HepG2 (cell line): ENCODE results near the gene HIC1. TPM values are rescaled to one million over a fixed set of nuclear protein-coding genes. Genes with fewer than 3 reads are reported as not detected.

Experiments
- AHDC1 ChIP-seq: sonication (generic); formaldehyde crosslinking; IDR thresholded peaks from 2 replicates; pipeline ENCODE4 v1.5.1; 2020; ENCODE audit warnings: mild to moderate bottlenecking, missing genetic modification reagents, borderline replicate concordance
- CAMTA2 ChIP-seq: sonication (generic); formaldehyde crosslinking; IDR thresholded peaks from 2 replicates; pipeline ENCODE4 v1.4.0; 2020; ENCODE audit warnings: mild to moderate bottlenecking, missing genetic modification reagents, borderline replicate concordance
- CCDC6 ChIP-seq: sonication (generic); formaldehyde crosslinking; IDR thresholded peaks from 2 replicates; pipeline ENCODE4 v1.8.1; 2022; ENCODE audit warnings: mild to moderate bottlenecking, missing genetic modification reagents, moderate library complexity
- CHD4 ChIP-seq: fragments of 200-600 bp; sonication (generic); IDR thresholded peaks from 2 replicates; pipeline ENCODE4 v1.7.0; 2017; ENCODE audit warnings: mild to moderate bottlenecking, low read length, borderline replicate concordance
- ELF4 ChIP-seq: sonication (generic); formaldehyde crosslinking; IDR thresholded peaks from 2 replicates; pipeline ENCODE4 v1.5.0; 2020; ENCODE audit warnings: missing genetic modification reagents, mild to moderate bottlenecking, moderate library complexity, borderline replicate concordance
- HDAC1 ChIP-seq: sonication (generic); formaldehyde crosslinking; IDR thresholded peaks from 2 replicates; pipeline ENCODE4 v1.5.1; 2020; ENCODE audit warnings: mild to moderate bottlenecking, missing genetic modification reagents
- HNF4G ChIP-seq, 2 experiments: sonication (generic) in 1 of 2; formaldehyde crosslinking in 1 of 2; IDR thresholded peaks; 2 replicates each; pipeline versions ENCODE4 v1.4.0 to v1.6.1; 2011 to 2020; ENCODE audit warnings: borderline replicate concordance in 2 of 2, low read depth in 2 of 2, mild to moderate bottlenecking in 2 of 2, low read length in 1 of 2, missing genetic modification reagents in 1 of 2, moderate library complexity in 1 of 2
- IKZF4 ChIP-seq: sonication (generic); formaldehyde crosslinking; IDR thresholded peaks from 2 replicates; pipeline ENCODE4 v1.5.1; 2020; ENCODE audit warnings: borderline replicate concordance, mild to moderate bottlenecking, low read depth, missing genetic modification reagents; ENCODE audit errors: not compliant biosample characterization
- KDM4B ChIP-seq: sonication (generic); formaldehyde crosslinking; IDR thresholded peaks from 2 replicates; pipeline ENCODE4 v1.4.0; 2020; ENCODE audit warnings: missing genetic modification reagents
- MTA1 ChIP-seq: sonication (generic); formaldehyde crosslinking; IDR thresholded peaks from 2 replicates; pipeline ENCODE4 v1.4.0; 2020; ENCODE audit warnings: missing genetic modification reagents, mild to moderate bottlenecking, borderline replicate concordance
- MTF2 ChIP-seq: sonication (generic); formaldehyde crosslinking; IDR thresholded peaks from 2 replicates; pipeline ENCODE4 v1.5.0; 2020; ENCODE audit warnings: missing genetic modification reagents, borderline replicate concordance
- NR1H2 ChIP-seq: sonication (generic); formaldehyde crosslinking; IDR thresholded peaks from 2 replicates; pipeline ENCODE4 v1.8.1; 2022; ENCODE audit warnings: low read depth, missing genetic modification reagents, borderline replicate concordance
- RFXAP ChIP-seq: sonication (generic); formaldehyde crosslinking; IDR thresholded peaks from 2 replicates; pipeline ENCODE4 v1.4.0; 2020; ENCODE audit warnings: missing genetic modification reagents, borderline replicate concordance
- YEATS4 ChIP-seq: sonication (generic); formaldehyde crosslinking; IDR thresholded peaks from 2 replicates; pipeline ENCODE4 v1.4.0; 2020; ENCODE audit warnings: missing genetic modification reagents, borderline replicate concordance
- ZNF17 ChIP-seq: sonication (generic); formaldehyde crosslinking; IDR thresholded peaks from 2 replicates; pipeline ENCODE4 v1.5.0; 2020; ENCODE audit warnings: mild to moderate bottlenecking, missing genetic modification reagents
- ZNF180 ChIP-seq: sonication (generic); formaldehyde crosslinking; IDR thresholded peaks from 2 replicates; pipeline ENCODE4 v1.4.0; 2020; ENCODE audit warnings: low read depth, missing genetic modification reagents, borderline replicate concordance
- ZNF280B ChIP-seq: sonication (generic); formaldehyde crosslinking; IDR thresholded peaks from 2 replicates; pipeline ENCODE4 v1.5.0; 2020; ENCODE audit warnings: missing genetic modification reagents, mild to moderate bottlenecking, borderline replicate concordance
- ZNF468 ChIP-seq: sonication (generic); formaldehyde crosslinking; IDR thresholded peaks from 2 replicates; pipeline ENCODE4 v1.8.0; 2022; ENCODE audit warnings: mild to moderate bottlenecking, moderate library complexity, missing genetic modification reagents
- ZNF572 ChIP-seq: sonication (generic); formaldehyde crosslinking; IDR thresholded peaks from 2 replicates; pipeline ENCODE4 v1.5.1; 2020; ENCODE audit warnings: mild to moderate bottlenecking, missing genetic modification reagents
- ZNF703 ChIP-seq: sonication (generic); formaldehyde crosslinking; IDR thresholded peaks from 2 replicates; pipeline ENCODE4 v1.5.1; 2020; ENCODE audit warnings: missing genetic modification reagents, mild to moderate bottlenecking, moderate library complexity, borderline replicate concordance
- ZNF746 ChIP-seq: sonication (generic); formaldehyde crosslinking; IDR thresholded peaks from 2 replicates; pipeline ENCODE4 v1.8.0; 2022; ENCODE audit warnings: mild to moderate bottlenecking, missing genetic modification reagents
- polyA plus RNA-seq, 8 experiments: library from polyadenylated mRNA; depleted of rRNA in 3 of 8; stranded (reverse) in 7 of 8; unstranded in 1 of 8; fragments of >200 nt; fragmentation: Illumina TruSeq in 4 of 8; extraction: Trizol in 4 of 8; gene quantifications; 2 replicates each; pipeline versions ENCODE4 v1.2.1 to v1.2.3, GENCODE V29; 2011 to 2016; ENCODE audit warnings: low read depth in 4 of 8, missing spikeins in 1 of 8, mixed read lengths in 1 of 8; ENCODE audit not compliant: insufficient read depth in 1 of 8
- total RNA-seq, 5 experiments: library from RNA; depleted of rRNA; stranded (reverse); fragments of >200 nt; fragmentation: Illumina TruSeq; extraction: Trizol; gene quantifications; 2 replicates each; pipeline ENCODE4 v1.2.3, GENCODE V29; 2016; ENCODE audit warnings: low read depth in 1 of 5

Gene HIC1
- total and polyA plus RNA-seq, 2 of the 13 experiments (the other 11 are each of a cell fraction or from before 2014, with no cell fraction given): 0.04 to 0.31 TPM

GRCh38 chr17:2041561-2042389 is 13.1 kb upstream of the HIC1 start, which contains the start of gene OVCA2 (continued):
- TF ChIP-seq HNF4G (IDR thresholded peaks at IDR 0.05; ENCODE audit: borderline replicate concordance, low read depth, low read length): peak; percentile 14; the same call in 1 of the 2 replicates
- no peak for TF ChIP-seq HNF4G (CRISPR knock-in tag; IDR thresholded peaks at IDR 0.05; ENCODE audit: borderline replicate concordance, low read depth)
- no peak for TF ChIP-seq MTF2
- no peak for TF ChIP-seq NR1H2 (CRISPR knock-in tag)
- TF ChIP-seq CAMTA2 (CRISPR knock-in tag): no peak
- peak; percentile 56; the same call in 1 of the 2 replicates for TF ChIP-seq CCDC6 (CRISPR knock-in tag)
- no peak for TF ChIP-seq YEATS4 (CRISPR knock-in tag)
- no peak for TF ChIP-seq ELF4
- no peak for TF ChIP-seq ZNF180
- no peak for TF ChIP-seq CHD4
- TF ChIP-seq RFXAP (CRISPR knock-in tag): peak; percentile 67; the same call in 1 of the 2 replicates
- TF ChIP-seq ZNF703 (CRISPR knock-in tag): no peak
- no peak for TF ChIP-seq ZNF572 (CRISPR knock-in tag)
- peak; percentile 26; the same call in 1 of the 2 replicates for TF ChIP-seq KDM4B (CRISPR knock-in tag)
- no peak for TF ChIP-seq ZNF468 (CRISPR knock-in tag)
- TF ChIP-seq ZNF17 (CRISPR knock-in tag): no peak
- TF ChIP-seq ZNF746 (CRISPR knock-in tag): no peak
- peak; percentile 46 for TF ChIP-seq IKZF4 (CRISPR knock-in tag)
- TF ChIP-seq HDAC1: peak; percentile 72; the same call in 1 of the 2 replicates
- TF ChIP-seq AHDC1 (CRISPR knock-in tag): no peak
- no peak for TF ChIP-seq MTA1 (CRISPR knock-in tag)
- no peak for TF ChIP-seq ZNF280B (CRISPR knock-in tag)
